Tibial artery (tissue), 4 donors: ENCODE data around the gene CENPK.

Source experiments
- DNase-seq, 2 donors: peaks; one replicate each; pipeline ENCODE4 v3.0.0-alpha.2; 2019
- H3K27ac ChIP-seq, 2 donors: fragments of 200-600 bp; sonication (generic) in 1 of 2; 1 replicate in 1 of 2; 2 replicates in 1 of 2; pipeline ENCODE4 v1.5.1; 2018 to 2019; ENCODE audit warnings: mild to moderate bottlenecking in 1 of 2
- H3K27me3 ChIP-seq, 2 donors: fragments of 200-600 bp; sonication (generic) in 1 of 2; one replicate each; pipeline versions ENCODE4 v1.5.1 to v1.6.0; 2016 to 2019
- H3K36me3 ChIP-seq, 3 donors: fragments of 200-600 bp; sonication (generic) in 2 of 3; one replicate each; pipeline ENCODE4 v1.5.1; 2016 to 2019; ENCODE audit warnings: mild to moderate bottlenecking in 2 of 3
- H3K4me1 ChIP-seq, 4 donors: fragments of 200-600 bp; sonication (generic) in 2 of 4; 1 replicate in 3 of 4; 2 replicates in 1 of 4; pipeline ENCODE4 v1.5.1; 2016 to 2019
- H3K4me3 ChIP-seq, 2 donors: fragments of 200-600 bp; sonication (generic) in 1 of 2; 1 replicate in 1 of 2; 2 replicates in 1 of 2; pipeline ENCODE4 v1.5.1; 2018 to 2019; ENCODE audit warnings: mild to moderate bottlenecking in 2 of 2
- H3K9me3 ChIP-seq, 3 donors: fragments of 200-600 bp; sonication (generic) in 1 of 3; one replicate each; pipeline ENCODE4 v1.5.1; 2016 to 2019
- intact Hi-C: fragments of 100-400 bp; cut with DNase I; formaldehyde crosslinking; loops from one replicate; pipeline ENCODE4 v1.15.0; 2023; ENCODE audit warnings: low total_unique reads
- TF ChIP-seq, protein P1 (sequence below), 2 experiments: fragments of 200-600 bp in 1 of 2; fragments of 450-650 bp in 1 of 2; IDR thresholded peaks; one replicate each; pipeline ENCODE4 v1.5.1; 2017 to 2019; ENCODE audit warnings: antibody characterized with exemption in 2 of 2, mild to moderate bottlenecking in 1 of 2, moderate library complexity in 1 of 2

Gene CENPK

DNA sequence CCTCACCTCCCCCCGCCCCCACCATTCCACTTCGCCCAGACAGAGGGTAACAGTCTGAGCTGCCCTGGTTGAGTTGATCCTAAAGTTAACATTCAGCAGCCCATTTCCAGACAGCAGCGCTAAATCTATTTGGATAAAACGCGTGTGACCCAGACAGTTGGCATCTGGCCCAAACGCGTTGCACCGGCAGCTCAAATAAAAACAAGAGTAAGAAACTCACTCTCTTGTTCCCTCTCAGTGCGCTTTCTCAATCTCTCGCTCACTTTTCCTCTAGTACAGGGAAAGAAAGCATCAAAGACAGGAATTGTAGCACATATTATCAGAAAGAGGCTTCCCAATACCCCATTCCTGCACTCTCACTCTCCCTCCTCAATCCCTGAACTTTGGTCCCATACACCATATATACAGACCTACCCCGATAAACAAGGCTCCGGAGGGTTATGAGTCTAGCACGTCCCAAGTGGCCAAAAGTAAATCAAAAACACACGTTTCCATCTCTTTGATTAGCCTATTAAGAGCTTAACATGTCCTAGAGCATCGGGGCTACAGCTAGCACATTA lies 82.6 kb downstream of the CENPK start:
- Histone ChIP-seq H3K9me3 (no peaks in the 10 kb centered on the region), H3K27me3 (no peaks in the 10 kb centered on the region), H3K4me3 (peak overlapping the region; percentile 58 to 67), H3K36me3 (no peaks in the 10 kb centered on the region), H3K4me1 (peaks cover 0 to 22% (median 2%) of the 10 kb centered on the region in 4 donors), H3K27ac (peak overlapping the region; percentile 84)
- intact Hi-C loops = loop anchor here (5.0 to 10.0 kb wide), 2 partner anchors 276 to 518 kb away; no protein-coding TSS in a partner anchor
- TF ChIP-seq, protein P1, sequence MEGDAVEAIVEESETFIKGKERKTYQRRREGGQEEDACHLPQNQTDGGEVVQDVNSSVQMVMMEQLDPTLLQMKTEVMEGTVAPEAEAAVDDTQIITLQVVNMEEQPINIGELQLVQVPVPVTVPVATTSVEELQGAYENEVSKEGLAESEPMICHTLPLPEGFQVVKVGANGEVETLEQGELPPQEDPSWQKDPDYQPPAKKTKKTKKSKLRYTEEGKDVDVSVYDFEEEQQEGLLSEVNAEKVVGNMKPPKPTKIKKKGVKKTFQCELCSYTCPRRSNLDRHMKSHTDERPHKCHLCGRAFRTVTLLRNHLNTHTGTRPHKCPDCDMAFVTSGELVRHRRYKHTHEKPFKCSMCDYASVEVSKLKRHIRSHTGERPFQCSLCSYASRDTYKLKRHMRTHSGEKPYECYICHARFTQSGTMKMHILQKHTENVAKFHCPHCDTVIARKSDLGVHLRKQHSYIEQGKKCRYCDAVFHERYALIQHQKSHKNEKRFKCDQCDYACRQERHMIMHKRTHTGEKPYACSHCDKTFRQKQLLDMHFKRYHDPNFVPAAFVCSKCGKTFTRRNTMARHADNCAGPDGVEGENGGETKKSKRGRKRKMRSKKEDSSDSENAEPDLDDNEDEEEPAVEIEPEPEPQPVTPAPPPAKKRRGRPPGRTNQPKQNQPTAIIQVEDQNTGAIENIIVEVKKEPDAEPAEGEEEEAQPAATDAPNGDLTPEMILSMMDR (IDR thresholded peaks at IDR 0.05) = no peak
- DNase-seq = peak; percentile 86 to 93

DNA sequence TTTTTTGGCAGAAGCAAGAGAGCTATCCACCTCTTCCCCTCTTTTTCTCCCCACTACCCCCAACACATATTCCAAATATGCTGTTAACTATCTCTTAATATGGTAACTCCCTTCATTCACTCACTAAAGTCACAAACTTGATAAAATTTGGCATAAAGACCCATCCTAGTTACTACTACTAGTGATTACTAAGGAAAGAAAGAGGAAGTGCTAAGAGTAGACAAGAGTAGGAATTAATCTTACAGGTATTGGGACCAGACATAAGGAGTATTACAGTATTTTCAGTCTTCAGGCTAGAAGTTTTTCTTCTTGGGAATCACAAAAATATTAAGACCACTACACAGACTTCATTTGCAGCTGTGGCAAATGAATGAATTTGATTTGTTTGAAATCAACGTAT lies 83.4 kb downstream of the CENPK start:
- Histone ChIP-seq H3K36me3 (no peaks in the 10 kb centered on the region), H3K27me3 (no peaks in the 10 kb centered on the region), H3K4me1 (peaks cover 0 to 22% (median 2%) of the 10 kb centered on the region in 4 donors), H3K27ac (peak overlapping the region; percentile 84), H3K4me3 (peak overlapping the region; percentile 58 to 67), H3K9me3 (no peaks in the 10 kb centered on the region)
- intact Hi-C loops = no loop called here
- DNase-seq = no peak
- TF ChIP-seq, protein P1 (IDR thresholded peaks at IDR 0.05) = no peak

DNA sequence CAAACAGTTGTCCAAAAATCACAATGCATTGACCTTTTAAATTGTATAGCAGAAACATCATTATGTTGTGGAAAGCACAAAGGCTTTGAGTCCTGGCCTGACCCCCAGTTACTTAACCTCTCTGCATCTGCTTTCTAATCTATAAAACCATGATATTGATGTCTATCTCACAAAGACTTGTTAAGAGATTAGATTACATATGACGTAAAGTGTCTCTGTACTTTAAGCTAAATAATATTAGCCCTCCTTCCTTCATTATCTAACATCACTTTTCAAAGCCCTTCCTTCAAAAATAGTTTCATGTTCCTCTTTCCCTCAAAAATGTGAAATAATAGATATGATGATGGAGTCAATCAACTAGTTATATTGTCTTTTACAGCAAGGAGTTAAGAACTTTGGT lies 84.6 kb downstream of the CENPK start:
- Histone ChIP-seq H3K4me3 (no peak overlapping the region), H3K9me3 (no peaks in the 10 kb centered on the region), H3K4me1 (peaks cover 0 to 19% (median 2%) of the 10 kb centered on the region in 4 donors), H3K27me3 (no peaks in the 10 kb centered on the region), H3K36me3 (no peaks in the 10 kb centered on the region), H3K27ac (peak overlapping the region; percentile 9 to 84)
- no peak for DNase-seq
- TF ChIP-seq, protein P1 (IDR thresholded peaks at IDR 0.05) = no peak
- intact Hi-C loops = no loop called here

DNA sequence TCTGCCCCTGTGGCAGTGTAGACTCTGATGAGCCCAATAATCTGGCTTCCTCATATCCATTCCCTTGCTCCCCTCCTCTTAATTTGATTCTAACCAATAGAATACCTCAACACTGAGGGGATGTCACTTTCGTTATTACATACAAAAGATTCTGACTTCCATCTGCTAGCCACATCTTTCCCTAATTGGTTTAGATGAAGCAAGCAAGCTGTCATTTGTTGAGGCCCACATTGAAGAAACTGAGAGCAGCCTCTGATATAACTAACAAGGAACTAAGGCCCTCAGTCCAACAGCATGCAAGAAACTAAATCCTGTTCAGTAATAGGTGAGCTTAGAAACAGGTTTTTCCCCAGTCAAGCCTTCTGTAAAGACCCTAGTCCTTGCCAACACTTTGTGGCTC lies 87.1 kb downstream of the CENPK start:
- TF ChIP-seq, protein P1 (IDR thresholded peaks at IDR 0.05) = no peak
- no peak overlapping the region for H3K27ac ChIP-seq
- intact Hi-C loops = no loop called here

DNA sequence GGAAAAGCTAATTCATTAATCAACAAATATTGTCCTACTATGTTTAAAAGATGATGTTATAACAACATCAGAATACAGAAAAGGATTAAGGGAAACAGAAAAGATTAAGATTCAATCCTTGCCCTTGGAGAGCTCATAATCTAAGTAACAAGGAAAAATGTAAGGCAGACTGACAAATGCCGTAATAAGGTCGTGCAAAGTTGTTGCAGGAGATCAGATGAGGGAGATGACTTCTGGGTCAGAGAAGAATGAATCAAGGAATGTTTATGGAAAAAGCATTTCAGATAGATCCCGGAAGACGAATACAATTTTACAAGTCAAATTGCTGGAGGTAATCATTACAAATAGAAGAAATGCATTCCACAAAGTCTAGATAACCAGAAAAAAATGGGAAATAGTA lies 87.6 kb downstream of the CENPK start:
- H3K4me1 ChIP-seq = peaks cover 0 to 14% (median 2%) of the 10 kb centered on the region in 4 donors
- no peaks in the 10 kb centered on the region for H3K9me3 ChIP-seq
- TF ChIP-seq, protein P1 (IDR thresholded peaks at IDR 0.05) = no peak
- no peaks in the 10 kb centered on the region for H3K36me3 ChIP-seq
- intact Hi-C loops = no loop called here
- no peak overlapping the region for H3K4me3 ChIP-seq
- H3K27ac ChIP-seq = no peak overlapping the region
- no peak for DNase-seq
- no peaks in the 10 kb centered on the region for H3K27me3 ChIP-seq

More for the DNA sequence above, 87.1 kb downstream of the CENPK start:
- Histone ChIP-seq H3K4me3 (no peak overlapping the region), H3K36me3 (no peaks in the 10 kb centered on the region), H3K27me3 (no peaks in the 10 kb centered on the region), H3K9me3 (no peaks in the 10 kb centered on the region), H3K4me1 (peaks cover 0 to 14% (median 2%) of the 10 kb centered on the region in 4 donors)
- no peak for DNase-seq
